Gastroesophageal sphincter (tissue), 4 donors: ENCODE measurements around the gene TBKBP1. TPM values are rescaled to one million over a fixed set of nuclear protein-coding genes. Genes with fewer than 3 reads are reported as not detected.
A peak's percentile ranks its signal among the peaks of the same experiment; 100 is the strongest.

Experiments used
- ATAC-seq: fragments of 150-250 bp; one replicate; pipeline ENCODE4 v1.9.1; 2016; ENCODE audit warnings: mild to moderate bottlenecking, moderate library complexity
- H3K27ac ChIP-seq, 4 donors: fragments of 200-600 bp; sonication (generic) in 3 of 4; 1 replicate in 3 of 4; 2 replicates in 1 of 4; pipeline ENCODE4 v1.5.1; 2016 to 2019
- H3K27me3 ChIP-seq: fragments of 200-600 bp; sonication (generic); one replicate; pipeline ENCODE4 v1.5.1; 2019
- H3K36me3 ChIP-seq, 2 donors: fragments of 200-600 bp; sonication (generic); one replicate each; pipeline ENCODE4 v1.5.1; 2019; ENCODE audit warnings: control low read depth in 1 of 2
- H3K4me1 ChIP-seq, 3 donors: fragments of 200-600 bp; sonication (generic); 1 replicate in 2 of 3; 2 replicates in 1 of 3; pipeline ENCODE4 v1.5.1; 2016 to 2019; ENCODE audit warnings: control low read depth in 2 of 3
- H3K4me3 ChIP-seq, 2 donors: fragments of 200-600 bp; sonication (generic); one replicate each; pipeline ENCODE4 v1.5.1; 2019; ENCODE audit warnings: mild to moderate bottlenecking in 1 of 2, moderate library complexity in 1 of 2
- H3K9me3 ChIP-seq, 3 donors: fragments of 200-600 bp; sonication (generic); one replicate each; pipeline ENCODE4 v1.5.1; 2017 to 2019; ENCODE audit warnings: control low read depth in 2 of 3
- CTCF ChIP-seq, 4 experiments: fragments of 200-600 bp in 2 of 4; fragments of 450-650 bp in 2 of 4; sonication (generic) in 1 of 4; IDR thresholded peaks; one replicate each; pipeline ENCODE4 v1.5.1; 2017 to 2019; ENCODE audit warnings: antibody characterized with exemption in 4 of 4, mild to moderate bottlenecking in 2 of 4, moderate library complexity in 2 of 4
- EP300 ChIP-seq: sonication (generic); formaldehyde crosslinking; IDR thresholded peaks from one replicate; pipeline ENCODE4 v1.6.1; 2017; ENCODE audit warnings: antibody characterized with exemption, mild to moderate bottlenecking
- POLR2A ChIP-seq, 2 donors: fragments of 450-650 bp; IDR thresholded peaks; one replicate each; pipeline ENCODE4 v1.6.1; 2017; ENCODE audit warnings: antibody characterized with exemption in 2 of 2, mild to moderate bottlenecking in 2 of 2, moderate library complexity in 1 of 2
- POLR2AphosphoS5 ChIP-seq: sonication (generic); formaldehyde crosslinking; IDR thresholded peaks from one replicate; pipeline ENCODE4 v1.6.1; 2017; ENCODE audit warnings: antibody characterized with exemption
- WGBS, 2 donors: methylation state at CpG; one replicate each; pipeline ENCODE4 v1.1.5; 2018; ENCODE audit warnings: low coverage in 1 of 2; 5-methylcytosine and 5-hydroxymethylcytosine counted together
- total RNA-seq, 4 donors: library from RNA; depleted of rRNA; stranded (reverse); fragments of >200 nt; gene quantifications; one replicate each; pipeline ENCODE4 v1.1.0, GENCODE V29; 2016

The TBKBP1 gene
- 10 to 100 TPM; 13.9 to 25.1 (median 18.0) TPM for total RNA-seq

- 0% methylated on average over 3 to 7 of the region's 87 CpGs for WGBS, 2 donors
- Histone ChIP-seq H3K4me3 (peak within 1 kb of the TSS; percentile 86 to 92), H3K27ac (peak within 1 kb of the TSS; percentile 72 to 95 (median 89)), H3K36me3 (peaks cover 0 to 15% of the 10 kb centered on the region in 2 donors), H3K27me3 (no peaks in the 10 kb centered on the region), H3K4me1 (peaks cover 0 to 42% (median 22%) of the 10 kb centered on the region in 3 donors), H3K9me3 (no peaks in the 10 kb centered on the region)
- TF ChIP-seq EP300 (no peak), POLR2A (IDR thresholded peaks at IDR 0.05) (no peak), POLR2AphosphoS5 (no peak), CTCF (IDR thresholded peaks at IDR 0.05) (no peak)
- ATAC-seq = peak; percentile 20
These were observed at the start of gene TBKBP1 for GRCh38 chr17:47693731-47694580. TBKBP1 (plus strand) TSS chr17:47694161; CDS start chr17:47696113, 1,952 bp downstream.

- 64 to 86% methylated on average over 2 to 5 of the region's 5 CpGs for WGBS, 2 donors
- no peak for ATAC-seq
- Histone ChIP-seq H3K27me3 (no peaks in the 10 kb centered on the region), H3K4me3 (no peak overlapping the region), H3K4me1 (peaks cover 0 to 17% (median 5%) of the 10 kb centered on the region in 3 donors), H3K9me3 (no peaks in the 10 kb centered on the region), H3K36me3 (no peaks in the 10 kb centered on the region), H3K27ac (no peak overlapping the region)
- TF ChIP-seq POLR2A (IDR thresholded peaks at IDR 0.05) = no peak
- TF ChIP-seq CTCF (IDR thresholded peaks at IDR 0.05) = no peak
- TF ChIP-seq EP300 = no peak
- TF ChIP-seq POLR2AphosphoS5 = no peak
These were observed 49.6 kb upstream of the TBKBP1 start for GRCh38 chr17:47644324-47644723.

GRCh38 chr17:47649153-47649971 lies 44.6 kb upstream of the TBKBP1 start, which contains the start of gene KPNB1:
KPNB1 (plus strand) TSS chr17:47649919; CDS start chr17:47650245, 326 bp downstream.
- H3K4me1 ChIP-seq = peaks cover 0 to 54% (median 12%) of the 10 kb centered on the region in 3 donors
- no peaks in the 10 kb centered on the region for H3K27me3 ChIP-seq
- WGBS, 2 donors = 0% methylated on average over 6 to 20 of the region's 74 CpGs

GRCh38 chr17:47649972-47650524 lies 43.9 kb upstream of the TBKBP1 start:
- Histone ChIP-seq H3K27me3 (no peaks in the 10 kb centered on the region), H3K9me3 (no peaks in the 10 kb centered on the region), H3K4me3 (peak overlapping the region; percentile 81 to 97), H3K27ac (peak overlapping the region; percentile 87 to 99 (median 98)), H3K4me1 (peaks cover 4 to 61% (median 18%) of the 10 kb centered on the region in 3 donors), H3K36me3 (peaks cover 5 to 33% of the 10 kb centered on the region in 2 donors)
- WGBS, 2 donors = 0% methylated on average over 7 of the region's 48 CpGs; no CpG with 5 or more reads in 1 of the 2 donors
- peak; percentile 7 for ATAC-seq
- TF ChIP-seq EP300 = no peak
- peak in 1 of 2 donors; percentile 39 for TF ChIP-seq POLR2A (IDR thresholded peaks at IDR 0.05)

More at GRCh38 chr17:47649153-47649971, 44.6 kb upstream of the TBKBP1 start, which contains the start of gene KPNB1:
- ATAC-seq = peak; percentile 92
- TF ChIP-seq CTCF (IDR thresholded peaks at IDR 0.05) (peak in 1 of 4 experiments; percentile 24), POLR2A (IDR thresholded peaks at IDR 0.05) (peak; percentile 41 to 56), POLR2AphosphoS5 (peak; percentile 95), EP300 (no peak)
- Histone ChIP-seq H3K4me3 (peak within 1 kb of the TSS; percentile 81 to 97), H3K9me3 (no peaks in the 10 kb centered on the region), H3K36me3 (peaks cover 5 to 28% of the 10 kb centered on the region in 2 donors), H3K27ac (peak within 1 kb of the TSS; percentile 87 to 99 (median 98))
